H1 (cell line): ENCODE measurements around the gene KATNBL1. TPM values are rescaled to one million over a fixed set of nuclear protein-coding genes. Genes with fewer than 3 reads are reported as not detected.

ENCODE experiments used
- CTCF ChIA-PET: fragments of 300-600 bp; sonication (Branson Sonifier 250); formaldehyde crosslinking; loops from one replicate; lab custom pipeline; 2021; ENCODE audit not compliant: partially characterized antibody; lab: Charles Lee
- POLR2A ChIA-PET: fragments of 300-600 bp; sonication (Branson Sonifier 250); formaldehyde crosslinking; loops from one replicate; lab custom pipeline; 2021; ENCODE audit warnings: inconsistent platforms; ENCODE audit not compliant: partially characterized antibody; lab: Charles Lee
- DNase-seq, 2 experiments: peaks; one replicate each; pipeline versions ENCODE4 v3.0.0 to v3.0.0-alpha.2; 2010 to 2022; ENCODE audit warnings: low spot score in 2 of 2, low read depth in 1 of 2, mixed read lengths in 1 of 2
- FAIRE-seq: peaks from 2 replicates; lab custom pipeline; 2011; peaks lifted over from hg19 to GRCh38; lab: Jason Lieb, UNC
- H2AFZ ChIP-seq: 2 replicates; pipeline ENCODE4 v1.8.1; 2012; ENCODE audit warnings: low read length, inconsistent platforms
- H2AK5ac ChIP-seq: 2 replicates; pipeline ENCODE4 v1.6.1; 2013; ENCODE audit warnings: low read depth, low read length
- H2BK120ac ChIP-seq: replicated peaks from 2 replicates; pipeline ENCODE3; 2013; ENCODE audit warnings: low read depth, low read length, inconsistent platforms
- H2BK12ac ChIP-seq: 2 replicates; pipeline ENCODE4 v1.6.1; 2013; ENCODE audit warnings: low read depth, low read length
- H2BK15ac ChIP-seq: 2 replicates; pipeline ENCODE4 v1.6.1; 2013; ENCODE audit warnings: low read length
- H2BK20ac ChIP-seq: 2 replicates; pipeline ENCODE4 v1.6.1; 2013; ENCODE audit warnings: low read length
- H2BK5ac ChIP-seq: 2 replicates; pipeline ENCODE4 v1.6.1; 2013; ENCODE audit warnings: low read depth, low read length
- H3K14ac ChIP-seq: 2 replicates; pipeline ENCODE4 v1.6.1; 2013; ENCODE audit warnings: inconsistent platforms; ENCODE audit not compliant: insufficient read length
- H3K18ac ChIP-seq: 2 replicates; pipeline ENCODE4 v1.6.1; 2013; ENCODE audit warnings: low read length; ENCODE audit errors: extremely low read depth
- H3K23ac ChIP-seq: 2 replicates; pipeline ENCODE4 v1.6.1; 2013; ENCODE audit warnings: inconsistent platforms; ENCODE audit not compliant: insufficient read length
- H3K23me2 ChIP-seq: 2 replicates; pipeline ENCODE4 v1.6.1; 2013; ENCODE audit warnings: low read depth, low read length
- H3K27ac ChIP-seq: 2 replicates; pipeline ENCODE4 v1.6.1; 2011; ENCODE audit warnings: low read depth, low read length, inconsistent platforms
- H3K27me3 ChIP-seq, 4 experiments: replicated peaks in 1 of 4; 1 replicate in 1 of 4; 2 replicates in 3 of 4; pipeline versions ENCODE4 v1.6.1 to v1.8.1; 2011 to 2013; ENCODE audit warnings: low read length in 3 of 4, mild to moderate bottlenecking in 3 of 4, inconsistent platforms in 2 of 4, mixed read lengths in 2 of 4, moderate library complexity in 1 of 4; ENCODE audit not compliant: control insufficient read depth in 3 of 4, insufficient read depth in 3 of 4; ENCODE audit errors: extremely low read depth in 1 of 4
- H3K36me3 ChIP-seq, 4 experiments: 2 replicates each; pipeline versions ENCODE4 v1.6.1 to v1.8.1; 2011 to 2013; ENCODE audit warnings: mild to moderate bottlenecking in 4 of 4, low read length in 3 of 4, moderate library complexity in 2 of 4, control low read depth in 1 of 4, inconsistent platforms in 1 of 4; ENCODE audit not compliant: insufficient read depth in 4 of 4, control insufficient read depth in 2 of 4
- H3K4ac ChIP-seq: replicated peaks from 2 replicates; pipeline ENCODE3; 2013; ENCODE audit warnings: low read length, low read depth, mixed read lengths, inconsistent platforms; ENCODE audit not compliant: insufficient read length
- H3K4me1 ChIP-seq, 4 experiments: replicated peaks in 1 of 4; 1 replicate in 1 of 4; 2 replicates in 3 of 4; pipeline versions ENCODE4 v1.6.1 to v1.8.1; 2011 to 2013; ENCODE audit warnings: low read length in 3 of 4, inconsistent platforms in 2 of 4, mixed read lengths in 1 of 4; ENCODE audit not compliant: insufficient read depth in 4 of 4, control insufficient read depth in 3 of 4
- H3K4me2 ChIP-seq, 2 experiments: 2 replicates each; pipeline versions ENCODE4 v1.6.1 to v1.8.1; 2011 to 2013; ENCODE audit warnings: low read depth in 2 of 2, low read length in 2 of 2, control low read depth in 1 of 2, inconsistent platforms in 1 of 2, mild to moderate bottlenecking in 1 of 2; ENCODE audit not compliant: insufficient read depth in 1 of 2
- H3K4me3 ChIP-seq, 4 experiments: fragments of 200-600, 300-600 bp in 1 of 4; sonication (generic), shearing (Covaris generic), sonication (Bioruptor Twin) in 1 of 4; 2 replicates each; pipeline versions ENCODE4 v1.5.1 to v1.8.1; 2011 to 2016; ENCODE audit warnings: low read length in 4 of 4, low read depth in 3 of 4, control low read depth in 2 of 4, inconsistent platforms in 2 of 4, mild to moderate bottlenecking in 2 of 4, mixed read lengths in 1 of 4, moderate library complexity in 1 of 4; ENCODE audit not compliant: insufficient read depth in 2 of 4; ENCODE audit errors: extremely low read depth in 1 of 4
- H3K56ac ChIP-seq: replicated peaks from 2 replicates; pipeline ENCODE3; 2013; ENCODE audit warnings: low read depth, mild to moderate bottlenecking, mixed read lengths, low read length, inconsistent platforms; ENCODE audit not compliant: insufficient read length
- H3K79me1 ChIP-seq: 2 replicates; pipeline ENCODE4 v1.6.1; 2013; ENCODE audit warnings: low read depth, low read length, control low read depth
- H3K79me2 ChIP-seq, 2 experiments: 2 replicates each; pipeline versions ENCODE4 v1.6.1 to v1.8.1; 2012 to 2013; ENCODE audit warnings: low read length in 2 of 2, mild to moderate bottlenecking in 2 of 2, inconsistent platforms in 1 of 2; ENCODE audit not compliant: insufficient read depth in 2 of 2, control insufficient read depth in 1 of 2
- H3K9ac ChIP-seq, 4 experiments: replicated peaks in 1 of 4; 1 replicate in 1 of 4; 2 replicates in 3 of 4; pipeline versions ENCODE4 v1.6.1 to v1.8.1; 2011 to 2013; ENCODE audit warnings: low read depth in 3 of 4, low read length in 3 of 4, control low read depth in 2 of 4, mild to moderate bottlenecking in 2 of 4, moderate library complexity in 2 of 4, inconsistent platforms in 1 of 4; ENCODE audit errors: extremely low read depth in 1 of 4
- H3K9me3 ChIP-seq, 2 experiments: 2 replicates each; pipeline versions ENCODE4 v1.6.1 to v1.8.1; 2012 to 2013; ENCODE audit warnings: mild to moderate bottlenecking in 2 of 2, moderate library complexity in 2 of 2, control low read depth in 1 of 2, inconsistent platforms in 1 of 2, low read depth in 1 of 2, low read length in 1 of 2, mixed read lengths in 1 of 2; ENCODE audit not compliant: insufficient read depth in 2 of 2
- H4K20me1 ChIP-seq, 2 experiments: replicated peaks in 1 of 2; 2 replicates each; pipeline versions ENCODE3 to v1.8.1; 2011 to 2013; ENCODE audit warnings: inconsistent platforms in 2 of 2, low read length in 2 of 2, mild to moderate bottlenecking in 1 of 2; ENCODE audit not compliant: insufficient read depth in 2 of 2, control insufficient read depth in 1 of 2
- H4K5ac ChIP-seq: 2 replicates; pipeline ENCODE4 v1.6.1; 2013; ENCODE audit warnings: low read length, low read depth, mixed read lengths, inconsistent platforms; ENCODE audit not compliant: insufficient read length
- H4K8ac ChIP-seq: 2 replicates; pipeline ENCODE4 v1.8.0; 2013; ENCODE audit warnings: mild to moderate bottlenecking, moderate library complexity, low read length, inconsistent platforms; ENCODE audit not compliant: insufficient read depth; ENCODE audit errors: extremely low read depth
- H4K91ac ChIP-seq: replicated peaks from 2 replicates; pipeline ENCODE3; 2013; ENCODE audit warnings: low read length, mixed read lengths, inconsistent platforms; ENCODE audit not compliant: insufficient read length
- CTBP2 ChIP-seq: IDR thresholded peaks from 2 replicates; pipeline ENCODE4 v1.7.0; 2011; ENCODE audit warnings: borderline replicate concordance, mild to moderate bottlenecking, moderate library complexity, mixed read lengths, low read length; ENCODE audit not compliant: insufficient read depth, insufficient read length
- CTCF ChIP-seq, 3 experiments: IDR thresholded peaks; 1 replicate in 2 of 3; 2 replicates in 1 of 3; pipeline versions ENCODE4 v1.5.1 to v1.6.1; 2011; ENCODE audit warnings: low read length in 3 of 3, mild to moderate bottlenecking in 3 of 3, inconsistent platforms in 2 of 3, low read depth in 1 of 3, moderate library complexity in 1 of 3; ENCODE audit not compliant: insufficient read depth in 1 of 3; ENCODE audit errors: control extremely low read depth in 1 of 3
- EGR1 ChIP-seq: IDR thresholded peaks from 2 replicates; pipeline ENCODE4 v1.6.1; 2011; ENCODE audit warnings: low read depth, low read length, borderline replicate concordance
- KDM1A ChIP-seq: fragments of 200-600, 300-600 bp; sonication (generic); IDR thresholded peaks from 2 replicates; pipeline ENCODE4 v1.7.1; 2016; ENCODE audit warnings: mild to moderate bottlenecking, low read length, borderline replicate concordance
- KDM5A ChIP-seq: fragments of 200-600 bp; IDR thresholded peaks from 2 replicates; pipeline ENCODE4 v1.7.1; 2012; ENCODE audit warnings: mild to moderate bottlenecking, low read length, inconsistent platforms, mixed read lengths
- NRF1 ChIP-seq: IDR thresholded peaks from 2 replicates; pipeline ENCODE4 v1.6.1; 2011; ENCODE audit warnings: mild to moderate bottlenecking, low read depth, low read length, improper control_type of control experiment
- POLR2A ChIP-seq, 2 experiments: IDR thresholded peaks; 1 replicate in 1 of 2; 2 replicates in 1 of 2; pipeline ENCODE4 v1.6.1; 2011; ENCODE audit warnings: low read depth in 2 of 2, low read length in 2 of 2, mild to moderate bottlenecking in 2 of 2; ENCODE audit errors: control extremely low read depth in 1 of 2
- RBBP5 ChIP-seq: IDR thresholded peaks from 2 replicates; pipeline ENCODE4 v1.7.1; 2012; ENCODE audit warnings: low read depth, mild to moderate bottlenecking, inconsistent platforms, low read length, moderate library complexity, borderline replicate concordance
- SIRT6 ChIP-seq: IDR thresholded peaks from one replicate; pipeline ENCODE4 v1.7.1; 2012; ENCODE audit warnings: low read length, inconsistent platforms
- SUZ12 ChIP-seq: fragments of 200-600 bp; sonication (generic); IDR thresholded peaks from 2 replicates; pipeline ENCODE4 v1.6.1; 2012; ENCODE audit warnings: mild to moderate bottlenecking, inconsistent platforms, low read length, moderate library complexity, mixed read lengths
- TAF7 ChIP-seq: optimal IDR thresholded peaks from 2 replicates; pipeline ENCODE3; 2011; ENCODE audit warnings: low read depth, mild to moderate bottlenecking, inconsistent platforms, low read length, moderate library complexity, borderline replicate concordance
- ZNF274 ChIP-seq: IDR thresholded peaks from 2 replicates; pipeline ENCODE4 v1.7.0; 2012; ENCODE audit warnings: low read length, borderline replicate concordance; ENCODE audit errors: extremely low read depth
- WGBS, 2 experiments: shearing (Covaris generic) in 1 of 2; methylation state at CpG; one replicate each; pipeline versions ENCODE4 v1.1.6 to v1.1.7; 2013 to 2015; ENCODE audit warnings: low lambda C conversion rate in 2 of 2, mixed read lengths in 2 of 2, inconsistent platforms in 1 of 2, low coverage in 1 of 2, missing lambda C conversion rate in 1 of 2; ENCODE audit not compliant: insufficient replicate concordance in 2 of 2, insufficient coverage in 1 of 2, insufficient read length in 1 of 2; ENCODE audit errors: extremely low coverage in 1 of 2, missing lambda C conversion rate in 1 of 2; 5-methylcytosine and 5-hydroxymethylcytosine counted together
- polyA plus RNA-seq, 7 experiments: library from polyadenylated mRNA; depleted of rRNA in 3 of 7; stranded (reverse) in 5 of 7; unstranded in 2 of 7; fragments of >200 nt in 5 of 7; fragments of 200-250 nt in 2 of 7; gene quantifications; 1 replicate in 5 of 7; 2 replicates in 1 of 7; 4 replicates in 1 of 7; pipeline versions ENCODE4 v1.2.1 to v1.2.3, GENCODE V29; 2011 to 2013; ENCODE audit warnings: missing spikeins in 2 of 7, mixed read lengths in 2 of 7
- total RNA-seq: library from RNA; stranded (reverse); fragmentation: NEBNext Ultra II Directional; extraction: Animal tissue kit (Norgen Biotek cat#: 25700); gene quantifications from 2 replicates; pipeline ENCODE4 v1.2.1, GENCODE V29; 2021

The KATNBL1 gene
- total and polyA plus RNA-seq, 2 of the 8 experiments (the other 6 are each of a cell fraction or from before 2014, with no cell fraction given), result 14.2 to 51.4 TPM

- no peak overlapping the region for H2AK5ac ChIP-seq
- no peaks in the 10 kb centered on the region; a peak in 1 of 8 replicates for H3K36me3 ChIP-seq
- H4K20me1 ChIP-seq, result peaks cover 0 to 1% of the 10 kb centered on the region in 2 experiments
- no peak for DNase-seq
- no peak overlapping the region for H4K5ac ChIP-seq
- no peak overlapping the region for H2AFZ ChIP-seq
- WGBS, 2 experiments, result 88% methylated on average over 3 of the region's 3 CpGs; no CpG with 5 or more reads in 1 of the 2 experiments
- H3K23me2 ChIP-seq, result no peaks in the 10 kb centered on the region
- H3K4me1 ChIP-seq, result no peaks in the 10 kb centered on the region
- no peak for FAIRE-seq
- no peak overlapping the region for H3K4ac ChIP-seq
- no peak overlapping the region for H3K56ac ChIP-seq
- no peak overlapping the region for H4K8ac ChIP-seq
- H3K27ac ChIP-seq, result no peak overlapping the region
- TF ChIP-seq RBBP5 (no peak), CTCF (IDR thresholded peaks at IDR 0.05; ENCODE audit: control extremely low read depth in 1 of 3, insufficient read depth in 1 of 3, low read depth in 1 of 3, low read length in 3 of 3) (no peak), ZNF274 (no peak), SUZ12 (no peak), EGR1 (no peak), NRF1 (no peak), KDM5A (no peak), POLR2A (IDR thresholded peaks at IDR 0.05; ENCODE audit: control extremely low read depth in 1 of 2, low read depth in 2 of 2, low read length in 2 of 2) (no peak), TAF7 (no peak), KDM1A (no peak), SIRT6 (no peak), CTBP2 (no peak)
- no peak overlapping the region for H3K23ac ChIP-seq
- CTCF ChIA-PET, result interaction anchor here (1.0 to 6.4 kb wide), 3 partner anchors 18 to 199 kb away, joined by 3 to 41 read pairs (median 9); no protein-coding TSS in a partner anchor
- no peak overlapping the region for H3K4me3 ChIP-seq
- no peaks in the 10 kb centered on the region for H3K27me3 ChIP-seq
- H2BK12ac ChIP-seq, result no peak overlapping the region
- H2BK5ac ChIP-seq, result no peak overlapping the region
- H4K91ac ChIP-seq, result no peak overlapping the region
- H2BK20ac ChIP-seq, result no peak overlapping the region
- H3K9ac ChIP-seq, result no peak overlapping the region
- no peaks in the 10 kb centered on the region for H3K79me2 ChIP-seq
- no peak overlapping the region for H3K4me2 ChIP-seq
- H3K14ac ChIP-seq, result no peak overlapping the region
- POLR2A ChIA-PET, result no interaction called here
- H3K9me3 ChIP-seq, result no peaks in the 10 kb centered on the region
- H2BK15ac ChIP-seq, result no peak overlapping the region
- no peak overlapping the region for H2BK120ac ChIP-seq
- H3K18ac ChIP-seq, result no peak overlapping the region
- H3K79me1 ChIP-seq, result no peaks in the 10 kb centered on the region
Measured at GRCh38 chr15:34259566-34259965, 49.7 kb upstream of the KATNBL1 start.
